ENCODE results near the gene MLLT6.
"Not testable (repeated sequence)": the region's sequence is repeated elsewhere in the genome, so short reads cannot be mapped to it uniquely, and the experiment has no call there.

Gene MLLT6

GRCh38 chr17:38724337-38724988 lies 19.4 kb downstream of the MLLT6 start:
- in situ Hi-C loops (cut with HindIII; ENCODE audit: low sequenced_read_pairs) = no loop called here

GRCh38 chr17:38725066-38725465 lies 20.0 kb downstream of the MLLT6 start:
- in situ Hi-C loops (cut with HindIII; ENCODE audit: low sequenced_read_pairs) = no loop called here

- in situ Hi-C loops (cut with HindIII; ENCODE audit: low sequenced_read_pairs) = not testable (repeated sequence)
Observed at GRCh38 chr17:38726145-38726544, 21.1 kb downstream of the MLLT6 start.

GRCh38 chr17:38727736-38728135 lies 22.7 kb downstream of the MLLT6 start:
- in situ Hi-C loops (cut with HindIII; ENCODE audit: low sequenced_read_pairs) = no loop called here

- in situ Hi-C loops (cut with HindIII; ENCODE audit: low sequenced_read_pairs) = no loop called here
Observed at GRCh38 chr17:38728290-38728831, 23.3 kb downstream of the MLLT6 start.

GRCh38 chr17:38729368-38729885 lies 24.4 kb downstream of the MLLT6 start:
- in situ Hi-C loops (cut with HindIII; ENCODE audit: low sequenced_read_pairs) = no loop called here

GRCh38 chr17:38729886-38730525 lies 24.9 kb downstream of the MLLT6 start, which contains the start of gene CISD3:
Gene CISD3 (plus strand): TSS chr17:38730341. CDS start chr17:38730359, 18 bp downstream.
- in situ Hi-C loops (cut with HindIII; ENCODE audit: low sequenced_read_pairs) = no loop called here

GRCh38 chr17:38730526-38731379 lies 25.7 kb downstream of the MLLT6 start:
- in situ Hi-C loops (cut with HindIII; ENCODE audit: low sequenced_read_pairs) = no loop called here

- in situ Hi-C loops (cut with HindIII; ENCODE audit: low sequenced_read_pairs) = no loop called here
Observed at GRCh38 chr17:38731526-38732294, 26.6 kb downstream of the MLLT6 start.

GRCh38 chr17:38732376-38733281 lies 27.6 kb downstream of the MLLT6 start:
- in situ Hi-C loops (cut with HindIII; ENCODE audit: low sequenced_read_pairs) = no loop called here

- in situ Hi-C loops (cut with HindIII; ENCODE audit: low sequenced_read_pairs) = no loop called here
Observed at GRCh38 chr17:38733282-38733981, 28.4 kb downstream of the MLLT6 start.

- in situ Hi-C loops (cut with HindIII; ENCODE audit: low sequenced_read_pairs) = no loop called here
Observed at GRCh38 chr17:38733982-38734973, 29.2 kb downstream of the MLLT6 start.

- in situ Hi-C loops (cut with HindIII; ENCODE audit: low sequenced_read_pairs) = no loop called here
Observed at GRCh38 chr17:38735161-38735997, 30.3 kb downstream of the MLLT6 start.

- in situ Hi-C loops (cut with HindIII; ENCODE audit: low sequenced_read_pairs) = no loop called here
Observed at GRCh38 chr17:38738007-38738662, 33.1 kb downstream of the MLLT6 start.

GRCh38 chr17:38738686-38739085 lies 33.6 kb downstream of the MLLT6 start:
- in situ Hi-C loops (cut with HindIII; ENCODE audit: low sequenced_read_pairs) = no loop called here

GRCh38 chr17:38739305-38739704 lies 34.2 kb downstream of the MLLT6 start:
- in situ Hi-C loops (cut with HindIII; ENCODE audit: low sequenced_read_pairs) = no loop called here
